ENCODE data around the gene ARHGAP10.
A peak's percentile ranks its signal among the peaks of the same experiment; 100 is the strongest.
"Not testable (repeated sequence)": the region's sequence is repeated elsewhere in the genome, so short reads cannot be mapped to it uniquely, and the experiment has no call there.

ARHGAP10 gene

DNA sequence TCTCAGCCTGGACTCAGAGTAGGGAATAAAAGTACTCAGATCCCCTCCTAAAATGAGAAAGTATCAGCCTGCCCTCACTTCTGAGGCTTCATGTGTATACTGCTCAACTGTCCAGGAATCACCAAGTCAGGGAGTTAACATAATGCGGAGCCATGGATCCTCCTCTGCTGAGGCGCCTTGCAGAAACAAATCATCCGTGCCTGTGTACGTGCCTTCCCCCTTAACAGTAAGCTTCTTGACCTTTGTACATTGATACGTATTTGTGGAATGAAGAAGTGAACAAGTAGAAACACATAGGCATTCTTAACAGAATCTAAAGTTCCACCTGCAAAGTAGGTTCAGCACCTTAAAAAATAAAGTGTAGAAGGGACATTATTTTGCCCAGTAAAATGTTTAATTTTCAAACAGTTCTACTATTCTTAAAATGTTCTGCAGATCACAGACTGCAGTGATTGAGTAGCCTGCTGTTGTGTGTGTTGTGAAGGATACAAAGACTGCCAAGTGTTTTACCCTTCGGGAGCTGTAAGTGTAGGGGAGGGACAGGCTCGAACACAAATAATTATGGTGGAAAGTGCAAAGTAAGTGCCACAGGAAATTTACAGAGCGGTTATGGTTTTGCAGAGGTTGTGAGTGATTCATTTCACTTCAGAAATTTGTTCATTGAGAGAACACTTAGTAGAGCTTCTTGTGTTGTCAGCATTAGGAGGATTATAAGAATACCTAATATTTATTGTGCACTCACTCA lies 61.9 kb downstream of the ARHGAP10 start:
- no peak for DNase-seq (ENCODE audit: low read depth)

DNA sequence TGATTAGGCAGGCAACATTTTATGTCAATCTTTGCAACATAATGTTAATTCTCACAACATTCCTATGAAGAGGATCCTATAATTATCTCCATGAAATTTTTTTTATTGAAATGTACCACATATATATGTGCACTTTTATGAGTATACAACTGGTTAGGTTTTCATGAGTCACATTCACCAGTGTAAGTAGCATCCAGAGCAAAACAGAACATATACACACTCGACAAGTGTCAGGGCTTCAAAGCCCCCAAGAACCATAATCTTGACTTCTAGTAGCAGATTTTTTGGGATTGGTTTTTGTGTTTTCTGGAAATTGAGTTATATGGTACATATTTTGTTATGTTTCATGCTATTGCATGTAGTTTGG lies 62.4 kb downstream of the ARHGAP10 start:
- no peak for DNase-seq (ENCODE audit: low read depth)

DNA sequence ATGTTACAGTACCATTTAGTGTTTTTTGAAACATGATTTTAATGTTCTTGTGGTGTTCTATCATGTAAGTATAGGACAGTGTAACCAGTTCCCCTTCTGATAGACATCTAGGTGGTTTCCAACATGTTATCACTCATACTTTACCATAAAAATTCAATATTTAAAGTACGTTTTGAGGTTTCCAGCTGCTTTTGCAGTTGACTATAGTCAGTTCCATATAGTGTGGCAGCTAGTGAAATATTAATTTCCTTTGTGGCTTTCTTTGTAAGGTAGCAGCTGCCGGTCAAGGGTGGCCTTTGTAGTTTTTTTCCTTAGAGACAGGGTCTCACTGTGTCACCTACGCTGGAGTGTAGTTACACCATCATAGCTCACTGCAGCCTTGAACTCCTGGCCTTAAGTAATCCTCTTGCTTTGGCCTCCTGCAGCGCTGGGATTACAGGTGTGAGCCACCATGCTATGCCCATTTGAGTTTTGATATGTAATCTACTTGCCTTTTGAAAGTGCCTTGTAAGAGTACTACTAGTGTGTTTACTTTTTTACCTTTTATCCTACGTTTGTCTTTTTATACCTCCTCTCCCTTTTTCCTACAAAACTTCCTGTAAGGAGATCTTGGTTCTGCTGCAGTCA lies 63.0 kb downstream of the ARHGAP10 start:
- DNase-seq (ENCODE audit: low read depth) = no peak

DNA sequence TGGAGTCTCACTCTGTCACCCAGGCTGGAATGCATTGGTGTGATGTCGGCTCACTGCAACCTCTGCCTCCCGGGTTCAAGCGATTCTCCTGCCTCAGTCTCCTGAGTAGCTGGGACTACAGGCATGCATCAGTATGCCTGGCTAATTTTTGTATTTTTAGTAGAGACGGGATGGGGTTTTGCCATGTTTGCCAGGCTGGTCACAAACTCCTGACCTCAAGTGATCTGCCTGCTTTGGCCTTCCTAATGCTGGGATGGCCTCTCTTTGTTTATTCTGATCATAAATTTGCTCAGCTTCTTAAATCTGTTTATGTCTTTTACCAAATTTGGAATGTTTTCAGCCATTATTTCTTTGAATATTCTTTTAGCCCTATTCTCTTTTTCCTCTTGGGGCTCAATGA lies 67.2 kb downstream of the ARHGAP10 start:
- DNase-seq (ENCODE audit: low read depth) = not testable (repeated sequence)

DNA sequence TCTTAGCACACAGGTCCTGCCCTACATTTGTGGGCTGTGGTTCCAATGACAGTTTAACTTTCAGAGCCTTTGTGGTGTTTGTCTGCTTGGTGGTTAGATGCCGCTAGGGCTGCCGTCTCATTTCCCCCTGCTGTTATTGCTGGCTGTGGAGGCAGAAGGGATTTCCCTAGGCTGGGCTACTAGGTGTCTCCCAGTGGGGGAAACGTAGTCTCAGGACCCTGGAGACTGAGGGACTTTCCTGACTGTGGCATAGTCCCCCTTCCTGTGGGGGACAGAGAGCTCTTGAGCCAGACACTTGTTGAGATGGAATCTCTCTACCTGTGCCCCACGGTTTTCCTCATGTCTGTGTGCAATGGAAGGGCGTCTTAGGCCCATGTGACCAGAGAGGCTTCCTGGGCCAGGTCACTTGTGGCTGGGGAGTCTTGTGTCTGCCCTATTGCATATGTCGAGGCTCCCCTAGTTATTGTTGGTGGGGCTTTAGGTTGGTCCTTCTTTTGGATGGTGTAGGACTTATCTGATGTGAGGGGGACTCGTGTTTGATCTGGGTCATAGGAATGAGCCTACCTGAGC lies 68.2 kb downstream of the ARHGAP10 start:
- DNase-seq (ENCODE audit: low read depth) = peak; percentile 9

DNA sequence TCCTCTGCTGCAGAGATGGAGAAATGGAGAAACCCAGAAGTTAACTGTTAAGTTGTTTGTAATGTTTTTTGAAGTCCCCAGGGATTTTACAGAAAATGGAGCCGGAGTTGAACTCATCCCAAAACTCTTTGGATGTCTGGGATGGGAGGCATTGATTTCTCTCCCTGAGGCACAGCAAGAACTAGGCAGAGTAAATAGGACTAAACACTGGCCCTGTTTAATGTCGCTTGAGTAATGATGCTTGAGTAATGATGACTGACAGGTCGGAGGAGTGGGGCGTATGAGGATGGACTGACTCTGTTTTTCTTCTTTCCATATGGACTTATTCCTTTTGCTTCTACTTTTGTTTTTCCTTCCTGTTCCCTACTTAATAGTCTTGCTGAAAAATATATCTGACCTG lies 69.9 kb downstream of the ARHGAP10 start:
- no peak for DNase-seq (ENCODE audit: low read depth)

DNA sequence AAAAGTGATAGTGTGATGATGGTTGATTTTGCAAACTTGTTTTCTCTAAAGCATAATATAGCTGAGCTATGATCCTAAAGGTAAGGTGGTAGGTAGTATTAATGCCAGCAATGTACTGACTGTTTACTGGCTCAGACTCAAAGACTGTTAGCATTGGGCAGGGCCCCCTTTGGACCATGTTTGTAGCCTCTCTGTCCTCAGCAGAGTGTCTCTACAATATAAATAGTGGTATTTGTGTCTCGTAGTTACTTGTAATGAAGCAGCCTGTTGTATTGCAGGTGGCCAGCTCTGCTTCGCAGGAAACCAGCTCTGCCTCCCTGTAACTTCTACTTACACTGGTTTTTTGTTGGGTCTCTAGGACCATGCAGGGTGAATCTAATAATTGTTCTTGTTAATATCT lies 70.5 kb downstream of the ARHGAP10 start:
- DNase-seq (ENCODE audit: low read depth) = no peak

DNA sequence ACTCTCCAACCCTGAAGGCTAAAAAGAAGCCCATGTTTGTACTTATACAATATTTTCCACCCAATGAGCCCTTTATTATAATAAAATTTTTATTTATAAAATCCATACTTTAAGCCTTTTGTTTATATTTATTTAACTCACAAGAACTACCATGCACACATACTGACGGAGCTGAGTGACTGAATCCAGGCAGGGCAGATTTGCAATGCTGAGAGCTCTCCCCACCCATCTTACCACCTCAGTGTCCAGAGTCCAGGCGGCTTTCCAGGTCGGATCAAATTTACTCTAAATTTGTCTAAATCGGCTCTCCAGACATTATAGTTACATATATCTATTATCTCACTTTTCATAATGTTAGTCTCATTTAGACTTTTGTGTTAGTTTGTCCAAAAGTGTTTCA lies 74.1 kb downstream of the ARHGAP10 start:
- DNase-seq (ENCODE audit: low read depth) = no peak

DNA sequence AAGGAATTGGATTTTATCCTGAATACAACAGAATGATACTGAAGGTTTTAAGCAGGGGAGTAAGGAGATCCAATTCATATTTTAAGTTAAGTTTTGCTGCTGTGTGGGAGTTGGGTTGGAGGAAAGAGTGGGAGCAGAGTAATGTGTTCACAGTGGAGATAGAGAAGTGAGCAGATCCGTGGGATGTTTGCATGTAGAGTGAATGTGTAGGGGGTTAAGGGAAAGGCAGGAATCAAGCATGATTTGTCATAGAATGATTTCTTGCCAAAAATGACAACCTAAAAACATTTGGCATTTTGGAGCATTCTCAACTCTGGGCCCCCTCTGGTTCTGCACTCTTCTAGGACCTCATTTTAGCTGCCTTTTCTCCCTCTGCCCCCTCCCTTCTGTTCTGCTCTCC lies 76.6 kb downstream of the ARHGAP10 start:
- DNase-seq (ENCODE audit: low read depth) = no peak

DNA sequence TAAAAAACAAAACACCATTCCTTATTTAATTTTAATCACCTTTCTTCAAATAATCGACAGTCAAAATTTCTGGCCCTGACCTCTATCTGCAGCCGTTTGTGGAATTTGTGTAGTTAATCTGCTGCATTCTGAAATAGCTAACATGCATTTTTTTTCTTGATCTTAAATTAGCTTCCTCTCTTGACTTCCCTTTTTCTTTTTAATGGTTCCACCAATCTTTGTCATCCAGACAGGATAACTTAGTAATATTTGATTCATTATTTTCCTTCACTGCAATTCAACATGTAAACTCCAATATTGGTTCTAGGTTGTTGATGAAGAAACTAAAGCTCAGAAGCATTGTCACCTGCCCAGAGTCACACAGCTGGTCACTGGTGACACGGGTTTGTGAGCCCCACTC lies 77.3 kb downstream of the ARHGAP10 start:
- no peak for DNase-seq (ENCODE audit: low read depth)

DNA sequence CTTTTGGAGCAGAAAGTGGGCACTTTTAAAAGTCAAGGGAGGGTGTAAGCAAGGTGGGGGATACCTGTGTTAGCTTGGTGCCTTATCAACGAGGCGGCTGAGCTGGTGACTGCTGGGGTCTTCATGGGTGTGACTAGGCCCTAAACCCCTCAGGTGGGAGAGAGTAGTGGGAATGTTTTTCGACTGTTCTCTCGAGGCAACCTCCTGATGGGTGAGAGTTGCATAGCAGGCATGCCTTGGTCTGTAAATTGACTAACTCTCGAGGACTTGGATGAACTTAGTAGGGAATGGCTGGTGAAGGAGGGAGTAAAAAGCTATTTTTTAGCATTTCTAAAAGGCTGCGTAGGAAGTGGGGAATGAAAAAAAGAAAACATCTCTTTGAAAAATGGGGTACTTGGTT lies 80.0 kb downstream of the ARHGAP10 start:
- no peak for DNase-seq (ENCODE audit: low read depth)

DNA sequence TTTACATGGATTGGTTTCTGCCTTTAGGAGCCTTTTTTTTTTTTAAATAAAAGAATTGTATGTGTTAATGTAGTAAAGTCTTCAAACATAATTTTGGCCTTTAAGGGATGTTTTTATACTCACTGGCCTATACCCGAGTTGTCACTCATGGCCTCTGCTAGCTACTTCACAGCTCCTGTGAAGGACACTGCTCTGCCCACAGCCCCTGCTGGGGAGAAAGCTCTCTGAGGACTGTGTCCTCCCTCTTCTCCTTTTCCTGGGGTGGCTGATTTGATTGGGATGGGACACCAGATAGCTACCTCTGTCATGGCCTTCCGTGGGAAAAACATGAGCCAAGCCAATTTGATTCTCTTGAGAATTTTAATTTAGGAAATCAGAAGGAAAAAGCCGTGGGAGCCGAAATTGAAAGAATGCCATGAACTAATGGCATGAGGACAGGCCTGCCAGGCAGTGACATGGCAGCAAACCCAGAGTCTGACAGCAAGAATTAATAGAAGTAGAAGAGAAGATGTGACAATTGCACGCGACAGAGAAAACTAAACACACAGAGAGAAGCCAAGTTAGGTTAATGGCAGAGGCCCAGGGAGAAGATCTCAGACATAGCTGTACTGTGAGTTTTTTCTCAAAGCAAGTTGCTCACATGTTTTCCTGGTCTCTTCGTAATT lies 81.4 kb downstream of the ARHGAP10 start:
- DNase-seq (ENCODE audit: low read depth) = no peak

DNA sequence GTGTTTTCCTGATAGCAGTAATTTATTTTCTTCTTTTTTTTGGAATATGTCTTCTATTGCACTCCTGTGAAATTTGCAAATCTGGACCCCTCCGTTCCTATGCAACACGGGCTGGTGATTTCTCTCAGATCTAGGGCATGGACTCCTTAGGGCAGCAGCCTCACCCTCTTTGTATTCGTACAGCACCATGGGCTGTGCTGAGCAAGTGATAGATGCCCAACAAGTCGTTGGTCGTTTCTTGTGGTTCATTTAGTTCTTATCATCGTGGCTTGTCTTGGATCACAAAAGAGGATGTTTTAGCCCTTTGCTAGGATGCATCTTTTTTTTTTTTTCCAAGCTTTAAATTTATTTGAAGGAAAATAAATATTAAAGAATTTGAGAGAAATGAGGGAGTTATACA lies 82.1 kb downstream of the ARHGAP10 start:
- no peak for DNase-seq (ENCODE audit: low read depth)

DNA sequence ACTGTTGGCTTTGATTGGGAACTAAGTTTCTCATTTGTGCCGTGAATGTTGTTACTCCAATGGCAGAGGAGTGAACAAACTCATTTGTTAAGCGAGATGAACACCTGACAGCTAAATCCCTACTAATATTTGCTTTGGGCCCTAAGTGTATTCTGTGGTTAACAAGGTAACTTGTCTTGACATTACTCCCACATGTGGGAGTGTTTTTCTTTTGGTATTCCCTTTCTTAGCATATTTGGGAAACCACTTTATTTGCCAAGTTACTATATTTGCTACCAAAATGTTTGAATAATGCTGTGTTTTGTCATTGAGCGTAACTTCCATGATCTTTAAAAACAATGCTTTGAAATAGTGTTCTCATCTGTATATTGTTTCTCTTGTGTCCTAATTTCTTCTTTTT lies 82.5 kb downstream of the ARHGAP10 start:
- no peak for DNase-seq (ENCODE audit: low read depth)

DNA sequence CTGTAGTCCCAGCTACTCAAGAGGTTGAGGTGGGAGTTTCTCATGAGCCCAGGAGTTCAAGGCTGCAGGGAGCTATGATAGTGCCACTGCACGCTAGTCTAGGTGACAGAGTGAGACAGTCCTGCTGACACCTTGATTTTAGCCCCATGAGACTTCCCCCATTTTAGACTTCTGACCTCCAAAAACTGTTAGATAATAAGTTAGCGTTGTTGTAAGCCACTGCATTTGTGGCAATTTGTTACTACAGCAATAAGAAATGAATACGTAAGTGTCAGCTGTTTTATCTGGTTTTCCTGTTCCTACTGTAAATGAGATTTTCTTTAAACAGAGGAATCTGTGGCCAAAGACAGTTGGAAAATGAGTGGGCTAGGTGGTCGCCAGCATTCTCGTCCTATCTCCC lies 83.9 kb downstream of the ARHGAP10 start:
- no peak for DNase-seq (ENCODE audit: low read depth)

DNA sequence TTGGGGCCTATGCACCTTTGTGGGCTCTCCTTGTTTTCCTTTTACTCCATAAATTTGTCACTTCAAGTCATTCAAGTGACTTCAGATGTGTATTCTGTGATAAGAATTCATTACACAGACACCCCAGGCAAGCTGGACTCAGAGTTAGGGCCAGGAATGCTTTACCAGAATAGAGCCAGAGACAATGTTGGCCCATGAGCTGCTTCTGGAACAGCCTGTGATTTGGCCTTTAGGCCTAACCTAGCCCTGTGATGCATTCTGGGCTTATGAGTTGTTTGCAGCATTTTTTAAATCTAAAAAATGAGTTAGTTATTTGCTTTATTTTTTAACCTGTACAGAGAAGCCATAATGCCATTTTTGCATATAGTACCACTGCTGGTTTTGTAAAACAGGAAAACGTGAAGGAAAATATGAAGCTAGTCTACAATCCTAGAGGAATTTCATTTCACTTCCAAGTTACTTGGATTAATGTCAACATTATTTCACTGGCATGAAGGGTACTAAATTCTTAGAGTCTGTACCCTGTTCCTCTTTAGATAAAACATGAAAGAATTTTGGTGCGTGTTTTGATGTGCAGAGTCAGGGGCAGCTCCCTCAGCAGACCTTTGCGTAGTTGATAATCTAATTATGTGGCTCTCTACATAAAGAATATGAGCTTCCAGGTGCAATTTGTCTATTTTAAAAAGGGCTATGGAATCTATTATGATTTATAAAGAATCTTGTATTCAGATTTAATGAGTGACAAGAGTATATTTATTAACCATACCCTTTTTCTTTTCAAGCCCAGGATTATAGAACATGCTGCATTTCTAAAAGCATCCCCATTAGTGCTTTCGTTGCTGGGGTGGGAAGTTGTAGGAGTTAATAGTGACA lies 84.7 kb downstream of the ARHGAP10 start:
- DNase-seq (ENCODE audit: low read depth) = no peak

DNA sequence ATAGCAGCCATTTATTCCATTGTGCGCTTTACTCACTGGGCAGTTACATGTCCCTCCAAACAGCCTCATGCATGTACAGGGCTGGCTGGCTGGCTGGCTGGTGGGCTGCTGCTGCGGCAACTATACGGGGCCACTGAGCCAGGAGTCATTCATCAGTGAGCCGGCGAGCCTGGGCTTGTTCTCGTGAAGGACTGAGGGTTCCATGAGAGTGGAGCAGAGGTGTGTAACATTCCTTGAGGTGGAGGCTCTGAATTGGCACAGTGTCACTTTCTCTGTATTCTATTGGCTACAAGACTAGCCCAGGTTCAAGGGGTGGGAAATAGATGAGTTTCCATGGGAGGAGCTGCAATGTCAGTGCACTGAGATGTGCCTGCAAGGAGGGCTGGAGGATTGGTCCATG lies 89.1 kb downstream of the ARHGAP10 start:
- no peak for DNase-seq (ENCODE audit: low read depth)

DNA sequence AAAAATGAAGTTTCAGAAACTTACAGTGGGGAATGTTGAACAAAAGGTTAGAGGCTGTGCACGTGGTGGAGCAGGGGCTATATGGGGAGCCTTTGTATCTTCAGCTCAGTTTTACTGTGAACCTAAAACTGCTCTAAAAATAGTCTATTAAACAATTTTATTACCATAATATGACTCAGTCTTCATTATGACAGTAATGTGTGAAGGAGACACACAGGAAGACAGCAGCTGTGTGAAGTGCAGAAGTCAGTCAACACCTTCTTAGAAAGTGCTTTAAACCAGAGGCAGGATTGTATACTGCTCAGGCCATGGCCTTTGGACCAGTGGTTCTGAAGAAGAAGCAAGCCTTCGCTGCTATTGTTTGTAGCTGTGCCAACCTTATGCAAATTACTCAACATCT lies 89.7 kb downstream of the ARHGAP10 start:
- DNase-seq (ENCODE audit: low read depth) = no peak

DNA sequence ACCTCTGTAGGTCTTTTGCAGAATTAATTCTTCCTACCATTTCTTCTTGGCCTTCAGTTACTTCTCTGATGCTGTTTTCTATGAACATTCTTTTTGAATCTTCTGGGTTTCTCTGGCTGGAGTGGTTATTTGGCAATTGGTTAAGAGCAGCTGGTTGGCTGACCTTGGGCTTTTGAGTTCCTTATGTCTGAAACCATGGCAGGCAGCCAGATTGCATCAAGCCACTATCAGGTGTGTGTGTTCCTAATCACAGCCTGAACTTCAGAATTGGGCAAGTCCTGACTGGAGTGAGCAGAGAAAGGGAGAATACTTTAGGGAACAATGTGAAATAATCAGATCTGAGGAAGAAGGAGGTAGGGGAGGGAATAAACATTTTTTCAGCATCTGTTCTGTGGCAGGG lies 90.2 kb downstream of the ARHGAP10 start:
- DNase-seq (ENCODE audit: low read depth) = no peak

DNA sequence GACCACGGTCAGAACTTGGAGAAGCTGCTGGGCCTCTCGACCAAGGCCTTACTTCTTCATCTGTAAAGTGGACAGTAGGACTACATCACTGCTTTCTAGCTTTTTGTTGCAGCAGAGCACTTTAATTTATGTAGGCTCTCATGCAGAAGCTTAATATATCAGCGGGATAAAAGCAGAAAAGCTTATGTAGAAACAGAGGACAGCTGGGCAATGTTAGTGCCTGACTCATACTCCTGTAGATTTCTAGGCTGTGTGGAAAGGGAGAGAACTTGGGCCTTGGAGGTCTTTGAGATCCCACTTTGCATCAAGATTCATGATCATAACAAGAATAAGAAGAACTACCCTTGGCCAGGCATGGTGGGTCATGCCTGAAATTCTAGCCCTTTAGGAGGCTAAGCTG lies 91.2 kb downstream of the ARHGAP10 start:
- DNase-seq (ENCODE audit: low read depth) = no peak

DNA sequence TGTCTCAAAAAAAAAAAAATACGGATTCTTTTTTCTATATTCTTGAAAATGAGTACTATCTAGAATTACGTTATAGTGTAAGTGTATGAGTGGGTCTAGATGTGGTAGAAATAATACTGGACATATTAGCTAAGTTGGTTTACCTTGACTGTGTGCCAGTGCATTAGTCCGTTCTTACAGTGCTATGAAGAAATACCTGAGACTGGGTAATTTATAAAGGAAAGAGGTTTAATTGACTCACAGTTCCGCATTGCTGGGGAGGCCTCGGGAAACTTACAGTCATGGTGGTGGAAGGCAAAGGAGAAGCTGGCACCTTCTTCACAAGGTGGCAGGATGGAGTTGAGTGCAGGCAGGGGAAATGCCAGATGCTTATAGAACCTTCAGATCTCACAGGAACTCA lies 92.4 kb downstream of the ARHGAP10 start:
- DNase-seq (ENCODE audit: low read depth) = no peak

DNA sequence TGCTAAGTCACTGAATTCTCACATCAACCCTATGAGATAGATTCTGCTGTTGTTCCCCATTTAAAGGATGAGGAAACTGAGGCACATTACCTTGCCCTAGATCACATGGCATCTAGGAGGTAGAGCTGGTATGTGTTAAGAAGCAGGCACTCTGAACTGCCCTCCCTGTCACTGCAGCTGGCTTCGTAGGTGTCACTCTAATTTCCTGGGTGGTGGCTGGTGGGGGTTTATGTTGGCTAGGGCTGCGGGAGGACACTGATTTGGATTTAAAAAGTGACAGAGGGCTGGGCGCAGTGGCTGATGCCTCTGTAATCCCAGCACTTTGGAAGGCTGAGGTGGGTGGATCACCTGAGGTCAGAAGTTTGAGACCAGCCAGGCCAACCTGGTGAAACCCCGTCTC lies 93.0 kb downstream of the ARHGAP10 start:
- no peak for DNase-seq (ENCODE audit: low read depth)
